GM12878 (cell line): Measurements from ENCODE around the gene TSC22D1. TPM values are rescaled to one million over a fixed set of nuclear protein-coding genes. Genes with fewer than 3 reads are reported as not detected.

Experiments used
- ATAC-seq: fragments of 200-7000 bp; cut with Tn5 transposase; 3 replicates; pipeline ENCODE4 v1.9.1; 2020; ENCODE audit warnings: mild to moderate bottlenecking, moderate library complexity
- BruUV-seq: library from RNA; stranded (reverse); fragments of 400-500 nt; replicated peaks from 2 replicates; lab custom pipeline; 2021; lab: Mats Ljungman, UMichigan
- CTCF ChIA-PET: fragments of 300-600 bp; sonication (Branson Sonifier 250); formaldehyde crosslinking; extraction: SDS; loops from one replicate; lab custom pipeline; 2021; ENCODE audit warnings: inconsistent platforms; lab: Yijun Ruan, JAX
- POLR2A ChIA-PET: fragments of 350-600 bp; formaldehyde crosslinking; extraction: SDS; loops from one replicate; lab custom pipeline; 2021; ENCODE audit warnings: inconsistent platforms; lab: Charles Lee
- RAD21 ChIA-PET: fragments of 300-600 bp; sonication (Branson Sonifier 250); formaldehyde crosslinking; loops from one replicate; lab custom pipeline; 2023; ENCODE audit warnings: antibody characterized with exemption; ENCODE audit not compliant: unreplicated experiment; lab: Charles Lee
- SMC1A ChIA-PET: fragments of 300-600 bp; sonication (Branson Sonifier 250); formaldehyde crosslinking; loops from one replicate; lab custom pipeline; 2023; ENCODE audit not compliant: unreplicated experiment, uncharacterized antibody; lab: Charles Lee
- DNase-seq: peaks from one replicate; pipeline ENCODE4 v3.0.0-alpha.2; 2011; ENCODE audit warnings: low read depth, low spot score
- FAIRE-seq: peaks from 3 replicates; lab custom pipeline; 2011; peaks lifted over from hg19 to GRCh38; lab: Jason Lieb, UNC
- H2AFZ ChIP-seq: 2 replicates; pipeline ENCODE4 v1.6.0; 2011; ENCODE audit warnings: low read depth, low read length, control low read depth; ENCODE audit not compliant: control insufficient read depth
- H3K27ac ChIP-seq: 2 replicates; pipeline ENCODE4 v1.5.1; 2011; ENCODE audit warnings: control low read depth; ENCODE audit not compliant: control insufficient read depth, insufficient read depth
- H3K27me3 ChIP-seq, 2 experiments: replicated peaks in 1 of 2; 2 replicates each; pipeline versions ENCODE4 v1.6.0 to v1.6.1; 2011; ENCODE audit warnings: low read length in 1 of 2; ENCODE audit not compliant: control insufficient read depth in 2 of 2, insufficient read depth in 2 of 2
- H3K36me3 ChIP-seq, 2 experiments: 2 replicates each; pipeline ENCODE4 v1.5.1; 2011; ENCODE audit warnings: low read length in 1 of 2; ENCODE audit not compliant: control insufficient read depth in 2 of 2, insufficient read depth in 2 of 2
- H3K4me1 ChIP-seq: 2 replicates; pipeline ENCODE4 v1.6.1; 2011; ENCODE audit warnings: mild to moderate bottlenecking, low read length, moderate library complexity, mixed read lengths; ENCODE audit not compliant: control insufficient read depth, insufficient read depth
- H3K4me2 ChIP-seq: 2 replicates; pipeline ENCODE4 v1.6.0; 2011; ENCODE audit warnings: control low read depth; ENCODE audit not compliant: control insufficient read depth, insufficient read depth
- H3K4me3 ChIP-seq: fragments of 200-600 bp; sonication (generic); 2 replicates; pipeline ENCODE4 v1.5.1; 2016
- H3K79me2 ChIP-seq: 2 replicates; pipeline ENCODE4 v1.6.0; 2011; ENCODE audit warnings: low read length; ENCODE audit not compliant: control insufficient read depth, insufficient read depth
- H3K9ac ChIP-seq: 2 replicates; pipeline ENCODE4 v1.8.0; 2011; ENCODE audit warnings: low read length, control low read depth, mixed read lengths; ENCODE audit not compliant: control insufficient read depth, insufficient read depth
- H3K9me3 ChIP-seq: replicated peaks from 3 replicates; pipeline ENCODE4 v1.5.1; 2011; ENCODE audit warnings: mild to moderate bottlenecking, low read length; ENCODE audit not compliant: control insufficient read depth, insufficient read depth
- H4K20me1 ChIP-seq: 2 replicates; pipeline ENCODE4 v1.6.0; 2011; ENCODE audit not compliant: control insufficient read depth, insufficient read depth
- ATF7 ChIP-seq: fragments of 450-650 bp; IDR thresholded peaks from 2 replicates; pipeline ENCODE4 v1.6.1; 2016; ENCODE audit warnings: low read depth, mild to moderate bottlenecking
- CUX1 ChIP-seq: IDR thresholded peaks from 2 replicates; pipeline ENCODE4 v1.6.1; 2012; ENCODE audit warnings: improper control_type of control experiment, low read depth, low read length; ENCODE audit not compliant: insufficient replicate concordance
- ELK1 ChIP-seq: IDR thresholded peaks from 2 replicates; pipeline ENCODE4 v1.6.1; 2012; ENCODE audit warnings: low read depth, low read length, improper control_type of control experiment
- HDGF ChIP-seq: fragments of 450-650 bp; IDR thresholded peaks from 2 replicates; pipeline ENCODE4 v1.6.1; 2016; ENCODE audit warnings: antibody characterized with exemption
- MEF2B ChIP-seq: fragments of 450-650 bp; IDR thresholded peaks from 2 replicates; pipeline ENCODE4 v1.6.1; 2018; ENCODE audit warnings: mild to moderate bottlenecking, moderate library complexity; ENCODE audit not compliant: partially characterized antibody, poor library complexity, severe bottlenecking
- NKRF ChIP-seq: fragments of 450-650 bp; conservative IDR thresholded peaks from 2 replicates; pipeline ENCODE4 v1.6.1; 2017; ENCODE audit warnings: mild to moderate bottlenecking, moderate library complexity
- NR2F1 ChIP-seq: fragments of 450-650 bp; conservative IDR thresholded peaks from 2 replicates; pipeline ENCODE4 v1.6.1; 2017; ENCODE audit warnings: mild to moderate bottlenecking
- PAX5 ChIP-seq: IDR thresholded peaks from 2 replicates; pipeline ENCODE4 v1.6.1; 2011; ENCODE audit warnings: low read depth, low read length, borderline replicate concordance
- SKIL ChIP-seq: fragments of 450-650 bp; IDR thresholded peaks from 2 replicates; pipeline ENCODE4 v1.6.1; 2017; ENCODE audit warnings: mild to moderate bottlenecking, low read depth, inconsistent platforms; ENCODE audit not compliant: poor library complexity, severe bottlenecking
- SUPT20H ChIP-seq: IDR thresholded peaks from 2 replicates; pipeline ENCODE4 v1.6.1; 2011; ENCODE audit warnings: low read depth, mild to moderate bottlenecking, low read length, moderate library complexity, borderline replicate concordance; ENCODE audit not compliant: control insufficient read depth
- SUZ12 ChIP-seq: fragments of 200-600 bp; sonication (generic); IDR thresholded peaks from one replicate; pipeline ENCODE4 v1.6.1; 2018; ENCODE audit warnings: antibody characterized with exemption, mild to moderate bottlenecking; ENCODE audit not compliant: unreplicated experiment
- ZNF217 ChIP-seq: fragments of 450-650 bp; IDR thresholded peaks from 2 replicates; pipeline ENCODE4 v1.6.1; 2017; ENCODE audit warnings: antibody characterized with exemption, mild to moderate bottlenecking
- ZNF24 ChIP-seq: fragments of 450-650 bp; IDR thresholded peaks from 2 replicates; pipeline ENCODE4 v1.6.1; 2017; ENCODE audit warnings: antibody characterized with exemption, mild to moderate bottlenecking
- WGBS: methylation state at CpG from one replicate; pipeline ENCODE4 v1.1.6; 2016; ENCODE audit warnings: low lambda C conversion rate; ENCODE audit not compliant: insufficient replicate concordance, insufficient coverage; ENCODE audit errors: missing lambda C conversion rate; 5-methylcytosine and 5-hydroxymethylcytosine counted together
- in situ Hi-C: fragments of 300-500 bp; cut with MboI; formaldehyde crosslinking; loops from 9 replicates; pipeline ENCODE4 v1.14.3; 2018; ENCODE audit warnings: mixed read lengths
- intact Hi-C: fragments of 100-400 bp; cut with micrococcal nuclease; formaldehyde crosslinking; loops from one replicate; pipeline ENCODE4 v1.14.2; 2022; ENCODE audit not compliant: unreplicated experiment
- polyA plus RNA-seq, 11 experiments: library from polyadenylated mRNA; depleted of rRNA in 4 of 11; unstranded in 6 of 11; stranded (reverse) in 5 of 11; fragments of >200 nt; fragmentation: Nextera tagmentation in 4 of 11; fragmentation: Illumina TruSeq in 1 of 11; extraction: Ambion mirVana in 4 of 11; extraction: Trizol in 1 of 11; gene quantifications; 1 replicate in 1 of 11; 2 replicates in 10 of 11; pipeline versions ENCODE4 v1.2.1 to v1.2.3, GENCODE V29; 2011 to 2016; ENCODE audit warnings: inconsistent platforms in 2 of 11, missing spikeins in 2 of 11, low read depth in 1 of 11
- total RNA-seq, 4 experiments: library from RNA; depleted of rRNA in 3 of 4; stranded (reverse); fragments of >200 nt in 3 of 4; fragmentation: Illumina TruSeq in 1 of 4; extraction: Trizol in 1 of 4; gene quantifications; 2 replicates each; pipeline versions ENCODE4 v1.2.1 to v1.2.3, GENCODE V29; 2013 to 2021

TSC22D1 gene
- total and polyA plus RNA-seq, 10 of the 15 experiments (the other 5 are each of a cell fraction or from before 2014, with no cell fraction given): 0.37 to 15.7 (median 7.5) TPM

GRCh38 chr13:44414716-44415115, 161.4 kb downstream of the TSC22D1 start:
- no peaks in the 10 kb centered on the region for H4K20me1 ChIP-seq
- SMC1A ChIA-PET: no interaction called here
- H3K4me2 ChIP-seq: no peak overlapping the region
- H3K79me2 ChIP-seq: no peaks in the 10 kb centered on the region
- intact Hi-C loops: no loop called here
- H2AFZ ChIP-seq: no peak overlapping the region
- no TSS peak for BruUV-seq
- FAIRE-seq (no peak), ATAC-seq (no peak), DNase-seq (no peak)
- H3K4me1 ChIP-seq: no peaks in the 10 kb centered on the region
- WGBS: 81% methylated on average over 26 of the region's 26 CpGs
- H3K36me3 ChIP-seq: no peaks in the 10 kb centered on the region
- H3K27me3 ChIP-seq: peaks cover 0 to 1% of the 10 kb centered on the region in 2 experiments; a peak in 1 of 4 replicates
- POLR2A ChIA-PET: interaction anchor here (0.9 kb wide), 1 partner anchor 14 kb away, joined by 3 read pairs; no protein-coding TSS in a partner anchor
- CTCF ChIA-PET: no interaction called here
- in situ Hi-C loops: no loop called here
- RAD21 ChIA-PET: no interaction called here
- no peaks in the 10 kb centered on the region; the same call in 2 of the 3 replicates for H3K9me3 ChIP-seq
- no peak overlapping the region for H3K9ac ChIP-seq
- no peak overlapping the region for H3K4me3 ChIP-seq
- H3K27ac ChIP-seq: no peak overlapping the region
- TF ChIP-seq ATF7: no peak
- TF ChIP-seq MEF2B: no peak
- no peak for TF ChIP-seq ZNF217
- TF ChIP-seq NR2F1: no peak
- TF ChIP-seq ELK1: no peak
- TF ChIP-seq PAX5: no peak
- TF ChIP-seq HDGF: no peak
- no peak for TF ChIP-seq SUZ12
- TF ChIP-seq SUPT20H: no peak
- no peak for TF ChIP-seq ZNF24
- TF ChIP-seq NKRF: no peak
- TF ChIP-seq CUX1: no peak
- TF ChIP-seq SKIL: no peak
